GM23338 (cell line): Measurements from ENCODE around the gene C10orf71. TPM values are rescaled to one million over a fixed set of nuclear protein-coding genes. Genes with fewer than 3 reads are reported as not detected.

Experiments used
- ATAC-seq: fragments of 200-7000 bp; cut with Tn5 transposase; 3 replicates; pipeline ENCODE4 v1.9.1; 2020
- DNase-seq: peaks from one replicate; pipeline ENCODE4 v3.0.0-alpha.2; 2015; ENCODE audit warnings: low spot score
- H2AFZ ChIP-seq: fragments of 200-600 bp; sonication (generic); 2 replicates; pipeline ENCODE4 v1.8.0; 2016; ENCODE audit warnings: antibody characterized with exemption, mild to moderate bottlenecking, moderate library complexity
- H3F3A ChIP-seq: fragments of 200-600 bp; sonication (generic); replicated peaks from 2 replicates; pipeline ENCODE4 v1.8.0; 2017; ENCODE audit warnings: antibody characterized with exemption, mixed run types, low read depth
- H3K27ac ChIP-seq: fragments of 200-600 bp; sonication (generic); 2 replicates; pipeline ENCODE4 v1.6.1; 2016; ENCODE audit warnings: low read depth
- H3K27me3 ChIP-seq: fragments of 200-600 bp; sonication (generic); 2 replicates; pipeline ENCODE4 v1.8.0; 2016; ENCODE audit warnings: mild to moderate bottlenecking, mixed run types, moderate library complexity; ENCODE audit not compliant: insufficient read depth
- H3K36me3 ChIP-seq: fragments of 200-600 bp; sonication (generic); 2 replicates; pipeline ENCODE4 v1.8.0; 2016; ENCODE audit warnings: mild to moderate bottlenecking; ENCODE audit not compliant: insufficient read depth
- H3K4me1 ChIP-seq: fragments of 200-600 bp; sonication (generic); 2 replicates; pipeline ENCODE4 v1.8.0; 2016; ENCODE audit warnings: mild to moderate bottlenecking, moderate library complexity; ENCODE audit not compliant: insufficient read depth
- H3K4me2 ChIP-seq: fragments of 200-600 bp; sonication (generic); 2 replicates; pipeline ENCODE4 v1.7.1; 2017; ENCODE audit warnings: mixed run types
- H3K4me3 ChIP-seq: fragments of 200-600 bp; sonication (generic); 2 replicates; pipeline ENCODE4 v1.6.1; 2016; ENCODE audit warnings: mixed run types
- H3K79me2 ChIP-seq: fragments of 200-600 bp; sonication (generic); replicated peaks from 2 replicates; pipeline ENCODE4 v1.8.0; 2017; ENCODE audit warnings: mild to moderate bottlenecking; ENCODE audit not compliant: insufficient read depth
- H3K9me2 ChIP-seq: fragments of 200-600 bp; sonication (generic); 2 replicates; pipeline ENCODE4 v1.8.0; 2017; ENCODE audit not compliant: insufficient read depth
- H4K20me1 ChIP-seq: fragments of 200-600 bp; sonication (generic); replicated peaks from 2 replicates; pipeline ENCODE4 v1.8.0; 2017; ENCODE audit warnings: mild to moderate bottlenecking; ENCODE audit not compliant: insufficient read depth
- H3K27ac Mint-ChIP-seq: 2 replicates; pipeline ENCODE4 v1.8.0; 2020; ENCODE audit warnings: inconsistent platforms, mild to moderate bottlenecking, moderate library complexity, mixed read lengths
- H3K27me3 Mint-ChIP-seq: 3 replicates; pipeline ENCODE4 v1.8.0; 2022; ENCODE audit warnings: low read depth, mild to moderate bottlenecking, moderate library complexity, mixed read lengths, inconsistent platforms; ENCODE audit not compliant: insufficient read depth, poor library complexity
- H3K36me3 Mint-ChIP-seq: 3 replicates; pipeline ENCODE4 v1.8.0; 2021; ENCODE audit warnings: low read depth, mild to moderate bottlenecking, inconsistent platforms, moderate library complexity, mixed read lengths
- H3K4me1 Mint-ChIP-seq: 3 replicates; pipeline ENCODE4 v1.8.0; 2020; ENCODE audit warnings: mild to moderate bottlenecking, inconsistent platforms, mixed read lengths
- H3K4me3 Mint-ChIP-seq: 3 replicates; pipeline ENCODE4 v1.8.0; 2021; ENCODE audit warnings: moderate library complexity, mild to moderate bottlenecking, inconsistent platforms, mixed read lengths
- H3K9me3 Mint-ChIP-seq: 3 replicates; pipeline ENCODE4 v1.8.0; 2020; ENCODE audit warnings: moderate library complexity, mild to moderate bottlenecking, inconsistent platforms, mixed read lengths
- CREB1 ChIP-seq: fragments of 250-450 bp; sonication (Bioruptor Pico); IDR thresholded peaks from 2 replicates; pipeline ENCODE4 v1.5.0; 2020; ENCODE audit warnings: low read depth, mild to moderate bottlenecking, moderate library complexity
- EZH2 ChIP-seq: fragments of 200-600 bp; sonication (generic); IDR thresholded peaks from one replicate; pipeline ENCODE4 v1.8.0; 2017; ENCODE audit warnings: antibody characterized with exemption, mild to moderate bottlenecking, low read depth; ENCODE audit not compliant: unreplicated experiment
- EZH2phosphoT487 ChIP-seq: fragments of 200-600 bp; sonication (generic); IDR thresholded peaks from one replicate; pipeline ENCODE4 v1.8.1; 2018; ENCODE audit warnings: antibody characterized with exemption; ENCODE audit not compliant: unreplicated experiment
- JUNB ChIP-seq: IDR thresholded peaks from one replicate; pipeline ENCODE4 v1.6.1; 2016; ENCODE audit warnings: antibody characterized with exemption; ENCODE audit not compliant: unreplicated experiment
- NANOG ChIP-seq: IDR thresholded peaks from 2 replicates; pipeline ENCODE4 v1.6.1; 2016; ENCODE audit warnings: antibody characterized with exemption, borderline replicate concordance
- POLR2AphosphoS5 ChIP-seq: IDR thresholded peaks from 2 replicates; pipeline ENCODE4 v1.6.1; 2016; ENCODE audit warnings: antibody characterized with exemption, low read depth
- STAT1 ChIP-seq: IDR thresholded peaks from one replicate; pipeline ENCODE4 v1.6.1; 2016; ENCODE audit warnings: antibody characterized with exemption; ENCODE audit not compliant: unreplicated experiment
- ZNF114 ChIP-seq: fragments of 250-450 bp; sonication (Bioruptor Pico); IDR thresholded peaks from 2 replicates; pipeline ENCODE4 v1.5.0; 2020; ENCODE audit warnings: mild to moderate bottlenecking, moderate library complexity
- ZNF331 ChIP-seq: fragments of 250-450 bp; sonication (Bioruptor Pico); IDR thresholded peaks from 2 replicates; pipeline ENCODE4 v1.5.0; 2020; ENCODE audit warnings: low read depth, mild to moderate bottlenecking, moderate library complexity
- polyA plus RNA-seq: library from polyadenylated mRNA; unstranded; fragments of >200 nt; fragmentation: Nextera tagmentation; extraction: Ambion mirVana; gene quantifications from 2 replicates; pipeline ENCODE4 v1.2.1, GENCODE V29; 2016
- total RNA-seq: library from RNA; depleted of rRNA; stranded (reverse); fragments of >200 nt; shearing (Covaris generic); gene quantifications from 2 replicates; pipeline ENCODE4 v1.2.3, GENCODE V29; 2014
- TF ChIP-seq, protein P1 (sequence below): fragments of 250-450 bp; sonication (Bioruptor Pico); IDR thresholded peaks from 2 replicates; pipeline ENCODE4 v1.5.0; 2020; ENCODE audit warnings: mild to moderate bottlenecking, moderate library complexity
- TF ChIP-seq, protein P2 (sequence below): IDR thresholded peaks from 2 replicates; pipeline ENCODE4 v1.6.1; 2016; ENCODE audit warnings: antibody characterized with exemption
- TF ChIP-seq, protein P3 (sequence below), 2 experiments: fragments of 200-600 bp in 1 of 2; sonication (generic) in 1 of 2; conservative IDR thresholded peaks; 2 replicates each; pipeline versions ENCODE4 v1.5.1 to v1.6.1; 2016 to 2017; ENCODE audit warnings: antibody characterized with exemption in 2 of 2, low read depth in 2 of 2, mild to moderate bottlenecking in 2 of 2, moderate library complexity in 1 of 2
- TF ChIP-seq, protein P4 (sequence below): IDR thresholded peaks from one replicate; pipeline ENCODE4 v1.6.1; 2018; ENCODE audit warnings: antibody characterized with exemption; ENCODE audit not compliant: unreplicated experiment

C10orf71 gene
- total and polyA plus RNA-seq, 2 experiments from 2014 or later: not detected

DNA sequence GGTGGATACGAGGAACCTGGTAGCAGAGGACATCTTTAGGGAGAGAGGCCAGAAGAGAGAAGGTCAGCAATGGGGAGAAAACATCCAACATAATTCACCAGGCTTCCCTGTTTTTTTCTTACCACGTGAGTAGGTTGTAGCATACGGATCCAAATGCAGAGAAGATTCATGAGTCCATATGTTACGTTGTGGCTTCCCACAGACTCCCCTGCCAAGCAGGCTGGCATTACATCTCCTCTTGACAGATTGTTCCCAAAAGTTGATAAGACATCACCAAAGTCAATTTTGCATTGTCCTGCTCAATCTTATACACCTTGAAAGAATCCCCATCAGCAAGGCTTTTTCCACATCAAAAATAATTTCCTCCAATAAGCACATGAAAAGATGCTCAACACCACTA, 57.2 kb downstream of the C10orf71 start:
- Mint-ChIP-seq H3K27me3 (no peaks in the 10 kb centered on the region), H3K36me3 (no peaks in the 10 kb centered on the region)
- TF ChIP-seq ZNF114 (no peak), CREB1 (CRISPR knock-in tag) (no peak), ZNF331 (CRISPR knock-in tag) (no peak), STAT1 (no peak), EZH2phosphoT487 (no peak), JUNB (no peak), NANOG (no peak), POLR2AphosphoS5 (no peak), EZH2 (no peak)
- TF ChIP-seq, protein P1, sequence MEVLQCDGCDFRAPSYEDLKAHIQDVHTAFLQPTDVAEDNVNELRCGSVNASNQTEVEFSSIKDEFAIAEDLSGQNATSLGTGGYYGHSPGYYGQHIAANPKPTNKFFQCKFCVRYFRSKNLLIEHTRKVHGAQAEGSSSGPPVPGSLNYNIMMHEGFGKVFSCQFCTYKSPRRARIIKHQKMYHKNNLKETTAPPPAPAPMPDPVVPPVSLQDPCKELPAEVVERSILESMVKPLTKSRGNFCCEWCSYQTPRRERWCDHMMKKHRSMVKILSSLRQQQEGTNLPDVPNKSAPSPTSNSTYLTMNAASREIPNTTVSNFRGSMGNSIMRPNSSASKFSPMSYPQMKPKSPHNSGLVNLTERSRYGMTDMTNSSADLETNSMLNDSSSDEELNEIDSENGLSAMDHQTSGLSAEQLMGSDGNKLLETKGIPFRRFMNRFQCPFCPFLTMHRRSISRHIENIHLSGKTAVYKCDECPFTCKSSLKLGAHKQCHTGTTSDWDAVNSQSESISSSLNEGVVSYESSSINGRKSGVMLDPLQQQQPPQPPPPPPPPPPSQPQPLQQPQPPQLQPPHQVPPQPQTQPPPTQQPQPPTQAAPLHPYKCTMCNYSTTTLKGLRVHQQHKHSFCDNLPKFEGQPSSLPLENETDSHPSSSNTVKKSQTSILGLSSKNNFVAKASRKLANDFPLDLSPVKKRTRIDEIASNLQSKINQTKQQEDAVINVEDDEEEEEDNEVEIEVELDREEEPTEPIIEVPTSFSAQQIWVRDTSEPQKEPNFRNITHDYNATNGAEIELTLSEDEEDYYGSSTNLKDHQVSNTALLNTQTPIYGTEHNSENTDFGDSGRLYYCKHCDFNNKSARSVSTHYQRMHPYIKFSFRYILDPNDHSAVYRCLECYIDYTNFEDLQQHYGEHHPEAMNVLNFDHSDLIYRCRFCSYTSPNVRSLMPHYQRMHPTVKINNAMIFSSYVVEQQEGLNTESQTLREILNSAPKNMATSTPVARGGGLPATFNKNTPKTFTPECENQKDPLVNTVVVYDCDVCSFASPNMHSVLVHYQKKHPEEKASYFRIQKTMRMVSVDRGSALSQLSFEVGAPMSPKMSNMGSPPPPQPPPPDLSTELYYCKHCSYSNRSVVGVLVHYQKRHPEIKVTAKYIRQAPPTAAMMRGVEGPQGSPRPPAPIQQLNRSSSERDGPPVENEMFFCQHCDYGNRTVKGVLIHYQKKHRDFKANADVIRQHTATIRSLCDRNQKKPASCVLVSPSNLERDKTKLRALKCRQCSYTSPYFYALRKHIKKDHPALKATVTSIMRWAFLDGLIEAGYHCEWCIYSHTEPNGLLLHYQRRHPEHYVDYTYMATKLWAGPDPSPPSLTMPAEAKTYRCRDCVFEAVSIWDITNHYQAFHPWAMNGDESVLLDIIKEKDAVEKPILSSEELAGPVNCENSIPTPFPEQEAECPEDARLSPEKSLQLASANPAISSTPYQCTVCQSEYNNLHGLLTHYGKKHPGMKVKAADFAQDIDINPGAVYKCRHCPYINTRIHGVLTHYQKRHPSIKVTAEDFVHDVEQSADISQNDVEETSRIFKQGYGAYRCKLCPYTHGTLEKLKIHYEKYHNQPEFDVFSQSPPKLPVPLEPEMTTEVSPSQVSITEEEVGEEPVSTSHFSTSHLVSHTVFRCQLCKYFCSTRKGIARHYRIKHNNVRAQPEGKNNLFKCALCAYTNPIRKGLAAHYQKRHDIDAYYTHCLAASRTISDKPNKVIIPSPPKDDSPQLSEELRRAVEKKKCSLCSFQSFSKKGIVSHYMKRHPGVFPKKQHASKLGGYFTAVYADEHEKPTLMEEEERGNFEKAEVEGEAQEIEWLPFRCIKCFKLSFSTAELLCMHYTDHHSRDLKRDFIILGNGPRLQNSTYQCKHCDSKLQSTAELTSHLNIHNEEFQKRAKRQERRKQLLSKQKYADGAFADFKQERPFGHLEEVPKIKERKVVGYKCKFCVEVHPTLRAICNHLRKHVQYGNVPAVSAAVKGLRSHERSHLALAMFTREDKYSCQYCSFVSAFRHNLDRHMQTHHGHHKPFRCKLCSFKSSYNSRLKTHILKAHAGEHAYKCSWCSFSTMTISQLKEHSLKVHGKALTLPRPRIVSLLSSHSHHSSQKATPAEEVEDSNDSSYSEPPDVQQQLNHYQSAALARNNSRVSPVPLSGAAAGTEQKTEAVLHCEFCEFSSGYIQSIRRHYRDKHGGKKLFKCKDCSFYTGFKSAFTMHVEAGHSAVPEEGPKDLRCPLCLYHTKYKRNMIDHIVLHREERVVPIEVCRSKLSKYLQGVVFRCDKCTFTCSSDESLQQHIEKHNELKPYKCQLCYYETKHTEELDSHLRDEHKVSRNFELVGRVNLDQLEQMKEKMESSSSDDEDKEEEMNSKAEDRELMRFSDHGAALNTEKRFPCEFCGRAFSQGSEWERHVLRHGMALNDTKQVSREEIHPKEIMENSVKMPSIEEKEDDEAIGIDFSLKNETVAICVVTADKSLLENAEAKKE (CRISPR knock-in tag): no peak
- TF ChIP-seq, protein P2, sequence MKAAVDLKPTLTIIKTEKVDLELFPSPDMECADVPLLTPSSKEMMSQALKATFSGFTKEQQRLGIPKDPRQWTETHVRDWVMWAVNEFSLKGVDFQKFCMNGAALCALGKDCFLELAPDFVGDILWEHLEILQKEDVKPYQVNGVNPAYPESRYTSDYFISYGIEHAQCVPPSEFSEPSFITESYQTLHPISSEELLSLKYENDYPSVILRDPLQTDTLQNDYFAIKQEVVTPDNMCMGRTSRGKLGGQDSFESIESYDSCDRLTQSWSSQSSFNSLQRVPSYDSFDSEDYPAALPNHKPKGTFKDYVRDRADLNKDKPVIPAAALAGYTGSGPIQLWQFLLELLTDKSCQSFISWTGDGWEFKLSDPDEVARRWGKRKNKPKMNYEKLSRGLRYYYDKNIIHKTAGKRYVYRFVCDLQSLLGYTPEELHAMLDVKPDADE: no peak
- TF ChIP-seq, protein P3, sequence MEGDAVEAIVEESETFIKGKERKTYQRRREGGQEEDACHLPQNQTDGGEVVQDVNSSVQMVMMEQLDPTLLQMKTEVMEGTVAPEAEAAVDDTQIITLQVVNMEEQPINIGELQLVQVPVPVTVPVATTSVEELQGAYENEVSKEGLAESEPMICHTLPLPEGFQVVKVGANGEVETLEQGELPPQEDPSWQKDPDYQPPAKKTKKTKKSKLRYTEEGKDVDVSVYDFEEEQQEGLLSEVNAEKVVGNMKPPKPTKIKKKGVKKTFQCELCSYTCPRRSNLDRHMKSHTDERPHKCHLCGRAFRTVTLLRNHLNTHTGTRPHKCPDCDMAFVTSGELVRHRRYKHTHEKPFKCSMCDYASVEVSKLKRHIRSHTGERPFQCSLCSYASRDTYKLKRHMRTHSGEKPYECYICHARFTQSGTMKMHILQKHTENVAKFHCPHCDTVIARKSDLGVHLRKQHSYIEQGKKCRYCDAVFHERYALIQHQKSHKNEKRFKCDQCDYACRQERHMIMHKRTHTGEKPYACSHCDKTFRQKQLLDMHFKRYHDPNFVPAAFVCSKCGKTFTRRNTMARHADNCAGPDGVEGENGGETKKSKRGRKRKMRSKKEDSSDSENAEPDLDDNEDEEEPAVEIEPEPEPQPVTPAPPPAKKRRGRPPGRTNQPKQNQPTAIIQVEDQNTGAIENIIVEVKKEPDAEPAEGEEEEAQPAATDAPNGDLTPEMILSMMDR (conservative IDR thresholded peaks at IDR 0.05; ENCODE audit: low read depth in 2 of 2): no peak
- TF ChIP-seq, protein P4, sequence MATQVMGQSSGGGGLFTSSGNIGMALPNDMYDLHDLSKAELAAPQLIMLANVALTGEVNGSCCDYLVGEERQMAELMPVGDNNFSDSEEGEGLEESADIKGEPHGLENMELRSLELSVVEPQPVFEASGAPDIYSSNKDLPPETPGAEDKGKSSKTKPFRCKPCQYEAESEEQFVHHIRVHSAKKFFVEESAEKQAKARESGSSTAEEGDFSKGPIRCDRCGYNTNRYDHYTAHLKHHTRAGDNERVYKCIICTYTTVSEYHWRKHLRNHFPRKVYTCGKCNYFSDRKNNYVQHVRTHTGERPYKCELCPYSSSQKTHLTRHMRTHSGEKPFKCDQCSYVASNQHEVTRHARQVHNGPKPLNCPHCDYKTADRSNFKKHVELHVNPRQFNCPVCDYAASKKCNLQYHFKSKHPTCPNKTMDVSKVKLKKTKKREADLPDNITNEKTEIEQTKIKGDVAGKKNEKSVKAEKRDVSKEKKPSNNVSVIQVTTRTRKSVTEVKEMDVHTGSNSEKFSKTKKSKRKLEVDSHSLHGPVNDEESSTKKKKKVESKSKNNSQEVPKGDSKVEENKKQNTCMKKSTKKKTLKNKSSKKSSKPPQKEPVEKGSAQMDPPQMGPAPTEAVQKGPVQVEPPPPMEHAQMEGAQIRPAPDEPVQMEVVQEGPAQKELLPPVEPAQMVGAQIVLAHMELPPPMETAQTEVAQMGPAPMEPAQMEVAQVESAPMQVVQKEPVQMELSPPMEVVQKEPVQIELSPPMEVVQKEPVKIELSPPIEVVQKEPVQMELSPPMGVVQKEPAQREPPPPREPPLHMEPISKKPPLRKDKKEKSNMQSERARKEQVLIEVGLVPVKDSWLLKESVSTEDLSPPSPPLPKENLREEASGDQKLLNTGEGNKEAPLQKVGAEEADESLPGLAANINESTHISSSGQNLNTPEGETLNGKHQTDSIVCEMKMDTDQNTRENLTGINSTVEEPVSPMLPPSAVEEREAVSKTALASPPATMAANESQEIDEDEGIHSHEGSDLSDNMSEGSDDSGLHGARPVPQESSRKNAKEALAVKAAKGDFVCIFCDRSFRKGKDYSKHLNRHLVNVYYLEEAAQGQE: no peak

More for the DNA sequence above, 57.2 kb downstream of the C10orf71 start:
- no peaks in the 10 kb centered on the region for H3F3A ChIP-seq
- H3K4me2 ChIP-seq: no peak overlapping the region
- no peaks in the 10 kb centered on the region for H4K20me1 ChIP-seq
- Mint-ChIP-seq H3K4me1 (peaks cover 6% of the 10 kb centered on the region; the same call in 2 of the 3 replicates), H3K9me3 (peaks cover 2% of the 10 kb centered on the region; the same call in 1 of the 3 replicates), H3K27ac (no peak overlapping the region), H3K4me3 (no peak overlapping the region)
- H3K4me3 ChIP-seq: no peak overlapping the region
- no peak for ATAC-seq
- H3K4me1 ChIP-seq: peaks cover 8% of the 10 kb centered on the region
- no peaks in the 10 kb centered on the region for H3K36me3 ChIP-seq
- no peaks in the 10 kb centered on the region for H3K9me2 ChIP-seq
- H3K79me2 ChIP-seq: no peaks in the 10 kb centered on the region
- no peak overlapping the region for H2AFZ ChIP-seq
- no peak for DNase-seq
- H3K27me3 ChIP-seq: no peaks in the 10 kb centered on the region
- no peak overlapping the region for H3K27ac ChIP-seq
